Loucy (cell line): ENCODE measurements around the gene CYB5R3.

Experiments used
- H2AFZ ChIP-seq: fragments of 200-600 bp; sonication (generic); 2 replicates; pipeline ENCODE4 v1.6.0; 2016; ENCODE audit warnings: antibody characterized with exemption, mild to moderate bottlenecking, low read length, moderate library complexity
- H3F3A ChIP-seq: fragments of 200-600 bp; 2 replicates; pipeline ENCODE4 v1.6.0; 2016; ENCODE audit warnings: antibody characterized with exemption, low read depth, mild to moderate bottlenecking
- H3K27me3 ChIP-seq: fragments of 200-600 bp; sonication (generic); 2 replicates; pipeline ENCODE4 v1.6.1; 2014; ENCODE audit warnings: low read length, mild to moderate bottlenecking; ENCODE audit not compliant: insufficient read depth, poor library complexity, severe bottlenecking
- H3K36me3 ChIP-seq: fragments of 200-600 bp; sonication (generic); 2 replicates; pipeline ENCODE4 v1.6.1; 2016; ENCODE audit warnings: low read length; ENCODE audit not compliant: insufficient read depth
- H3K4me1 ChIP-seq: fragments of 200-600 bp; sonication (generic); 2 replicates; pipeline ENCODE4 v1.5.1; 2014; ENCODE audit warnings: low read length, mild to moderate bottlenecking; ENCODE audit not compliant: insufficient read depth, poor library complexity, severe bottlenecking
- H3K4me2 ChIP-seq: fragments of 200-600 bp; sonication (generic); 2 replicates; pipeline ENCODE4 v1.6.0; 2014; ENCODE audit warnings: antibody characterized with exemption, low read length, low read depth, mild to moderate bottlenecking; ENCODE audit not compliant: poor library complexity, severe bottlenecking
- H3K4me3 ChIP-seq: fragments of 200-600 bp; sonication (generic); 2 replicates; pipeline ENCODE4 v1.5.1; 2014; ENCODE audit warnings: low read length, mild to moderate bottlenecking, mixed read lengths; ENCODE audit not compliant: poor library complexity, severe bottlenecking
- H3K79me2 ChIP-seq: fragments of 200-600 bp; sonication (generic); 2 replicates; pipeline ENCODE4 v1.6.1; 2014; ENCODE audit warnings: low read length; ENCODE audit not compliant: insufficient read depth
- H3K9ac ChIP-seq: fragments of 200-600 bp; sonication (generic); 2 replicates; pipeline ENCODE4 v1.6.0; 2014; ENCODE audit warnings: mild to moderate bottlenecking, low read depth, low read length, moderate library complexity; ENCODE audit not compliant: poor library complexity, severe bottlenecking
- H3K9me2 ChIP-seq: fragments of 200-600 bp; sonication (generic); replicated peaks from 2 replicates; pipeline ENCODE4 v1.6.1; 2016; ENCODE audit warnings: low read depth, low read length, mixed read lengths
- H3K9me3 ChIP-seq: fragments of 200-600 bp; sonication (generic); 2 replicates; pipeline ENCODE4 v1.6.1; 2014; ENCODE audit warnings: mild to moderate bottlenecking, antibody characterized with exemption, low read length, low read depth; ENCODE audit not compliant: insufficient read depth
- H4K20me1 ChIP-seq: fragments of 200-600 bp; sonication (generic); 2 replicates; pipeline ENCODE4 v1.6.0; 2014; ENCODE audit warnings: antibody characterized with exemption, low read length, mild to moderate bottlenecking; ENCODE audit not compliant: insufficient read depth, poor library complexity, severe bottlenecking
- CTCF ChIP-seq: fragments of 200-600 bp; sonication (generic); conservative IDR thresholded peaks from 2 replicates; pipeline ENCODE4 v1.5.1; 2014; ENCODE audit warnings: mild to moderate bottlenecking, antibody characterized with exemption, low read length
- EZH2phosphoT487 ChIP-seq: fragments of 200-600 bp; IDR thresholded peaks from 2 replicates; pipeline ENCODE4 v1.6.1; 2018; ENCODE audit warnings: antibody characterized with exemption, mild to moderate bottlenecking, moderate library complexity, borderline replicate concordance

Gene CYB5R3

GRCh38 chr22:42636506-42636905, 12.7 kb downstream of the CYB5R3 start:
- H4K20me1 ChIP-seq: peaks cover 2% of the 10 kb centered on the region

DNA sequence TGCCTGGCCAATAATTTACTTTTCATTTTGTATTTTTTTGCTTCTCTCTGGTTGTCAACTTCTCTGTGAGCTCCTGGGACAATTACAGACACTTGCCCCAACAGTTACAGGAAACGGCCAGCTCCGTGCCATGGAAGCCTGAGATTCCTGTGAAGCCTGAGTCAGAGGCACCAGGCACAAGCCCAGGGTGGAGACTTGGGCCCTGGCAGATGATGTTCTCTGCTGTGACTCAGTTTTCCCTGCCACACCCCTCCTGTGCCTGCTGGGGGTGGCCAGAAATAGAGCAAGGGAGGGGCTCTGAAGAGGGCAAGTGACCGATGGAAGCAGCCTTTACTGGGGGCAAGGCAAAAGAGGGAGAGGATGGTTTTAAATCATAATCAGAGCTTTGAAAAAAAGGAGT, 13.7 kb downstream of the CYB5R3 start:
- no peaks in the 10 kb centered on the region for H3F3A ChIP-seq
- H3K4me3 ChIP-seq: no peak overlapping the region
- H4K20me1 ChIP-seq: peaks cover 2% of the 10 kb centered on the region
- H3K9me3 ChIP-seq: no peaks in the 10 kb centered on the region
- TF ChIP-seq CTCF: no peak
- no peak for TF ChIP-seq EZH2phosphoT487
- peaks cover 41% of the 10 kb centered on the region; the same call in 1 of the 2 replicates for H3K36me3 ChIP-seq
- no peak overlapping the region for H3K4me2 ChIP-seq
- H2AFZ ChIP-seq: no peak overlapping the region
- no peak overlapping the region for H3K9ac ChIP-seq
- H3K4me1 ChIP-seq: peaks cover 4% of the 10 kb centered on the region
- H3K9me2 ChIP-seq: no peaks in the 10 kb centered on the region
- H3K79me2 ChIP-seq: no peaks in the 10 kb centered on the region; the same call in 1 of the 2 replicates
- H3K27me3 ChIP-seq: no peaks in the 10 kb centered on the region

More at GRCh38 chr22:42636506-42636905, 12.7 kb downstream of the CYB5R3 start:
- Histone ChIP-seq H3K9ac (no peak overlapping the region), H3K4me1 (peaks cover 4% of the 10 kb centered on the region), H3K9me3 (no peaks in the 10 kb centered on the region), H3F3A (no peaks in the 10 kb centered on the region), H3K79me2 (no peaks in the 10 kb centered on the region; the same call in 1 of the 2 replicates), H3K27me3 (no peaks in the 10 kb centered on the region), H2AFZ (no peak overlapping the region), H3K9me2 (no peaks in the 10 kb centered on the region), H3K36me3 (peaks cover 31% of the 10 kb centered on the region; the same call in 1 of the 2 replicates), H3K4me3 (no peak overlapping the region), H3K4me2 (no peak overlapping the region)
- TF ChIP-seq CTCF: no peak
- no peak for TF ChIP-seq EZH2phosphoT487

DNA sequence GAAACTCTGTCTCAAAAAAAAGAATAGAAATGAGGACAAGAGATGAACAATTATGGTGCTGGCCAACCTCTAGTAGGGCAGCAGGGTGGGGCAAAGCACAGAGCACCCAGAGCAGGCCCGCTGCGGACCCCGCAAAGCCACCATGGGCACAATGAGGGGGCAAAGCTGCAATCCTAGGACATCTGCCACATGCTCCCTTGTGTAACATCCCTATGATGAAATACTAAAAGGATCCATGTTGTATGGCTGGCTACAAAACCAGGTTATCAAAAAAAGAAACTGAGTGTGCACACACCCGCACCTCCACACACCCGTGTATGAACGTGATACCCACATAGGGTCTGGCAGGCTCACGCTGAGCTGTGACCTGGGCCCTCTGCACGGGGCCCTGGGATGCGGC, 16.2 kb downstream of the CYB5R3 start:
- Histone ChIP-seq H3K4me1 (no peaks in the 10 kb centered on the region), H3K4me3 (no peak overlapping the region), H2AFZ (no peak overlapping the region), H3F3A (no peaks in the 10 kb centered on the region), H3K79me2 (no peaks in the 10 kb centered on the region; the same call in 1 of the 2 replicates), H3K9me3 (no peaks in the 10 kb centered on the region), H3K9ac (no peak overlapping the region), H3K9me2 (no peaks in the 10 kb centered on the region), H3K4me2 (no peak overlapping the region), H3K27me3 (no peaks in the 10 kb centered on the region), H4K20me1 (no peaks in the 10 kb centered on the region), H3K36me3 (peaks cover 55% of the 10 kb centered on the region; the same call in 1 of the 2 replicates)
- TF ChIP-seq CTCF: no peak
- no peak for TF ChIP-seq EZH2phosphoT487
